ENCODE data around the gene GPHN. TPM values are rescaled to one million over a fixed set of nuclear protein-coding genes. Genes with fewer than 3 reads are reported as not detected.

The GPHN gene
- total RNA-seq, 4 donors from 2014 or later, result 14.4 to 32.7 (median 21.1) TPM

DNA sequence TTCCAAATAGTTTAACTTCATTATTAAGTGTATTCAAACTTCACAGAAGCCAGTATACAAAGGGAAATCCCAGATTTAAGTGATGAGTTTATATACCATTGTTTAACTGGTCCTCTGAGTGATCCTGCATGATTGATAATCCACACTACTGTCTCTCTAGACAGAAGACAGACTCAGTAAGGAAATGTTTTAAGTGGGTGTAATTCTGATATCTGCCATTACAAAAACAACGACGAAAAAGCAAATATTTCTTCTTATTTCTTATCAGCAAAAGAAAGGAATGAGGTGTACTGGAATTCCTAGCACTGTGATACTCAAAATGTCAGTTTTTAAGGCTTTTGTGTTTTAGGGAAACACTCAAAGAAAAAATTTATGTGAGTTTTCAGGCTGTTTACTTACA, 127.5 kb downstream of the GPHN start:
- TF ChIP-seq, protein P1, sequence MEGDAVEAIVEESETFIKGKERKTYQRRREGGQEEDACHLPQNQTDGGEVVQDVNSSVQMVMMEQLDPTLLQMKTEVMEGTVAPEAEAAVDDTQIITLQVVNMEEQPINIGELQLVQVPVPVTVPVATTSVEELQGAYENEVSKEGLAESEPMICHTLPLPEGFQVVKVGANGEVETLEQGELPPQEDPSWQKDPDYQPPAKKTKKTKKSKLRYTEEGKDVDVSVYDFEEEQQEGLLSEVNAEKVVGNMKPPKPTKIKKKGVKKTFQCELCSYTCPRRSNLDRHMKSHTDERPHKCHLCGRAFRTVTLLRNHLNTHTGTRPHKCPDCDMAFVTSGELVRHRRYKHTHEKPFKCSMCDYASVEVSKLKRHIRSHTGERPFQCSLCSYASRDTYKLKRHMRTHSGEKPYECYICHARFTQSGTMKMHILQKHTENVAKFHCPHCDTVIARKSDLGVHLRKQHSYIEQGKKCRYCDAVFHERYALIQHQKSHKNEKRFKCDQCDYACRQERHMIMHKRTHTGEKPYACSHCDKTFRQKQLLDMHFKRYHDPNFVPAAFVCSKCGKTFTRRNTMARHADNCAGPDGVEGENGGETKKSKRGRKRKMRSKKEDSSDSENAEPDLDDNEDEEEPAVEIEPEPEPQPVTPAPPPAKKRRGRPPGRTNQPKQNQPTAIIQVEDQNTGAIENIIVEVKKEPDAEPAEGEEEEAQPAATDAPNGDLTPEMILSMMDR (IDR thresholded peaks at IDR 0.05), result no peak
- TF ChIP-seq POLR2A (IDR thresholded peaks at IDR 0.05), result no peak
- Histone ChIP-seq H3K4me1 (peaks cover 0 to 3% of the 10 kb centered on the region in 2 donors), H3K36me3 (no peaks in the 10 kb centered on the region), H3K27me3 (no peaks in the 10 kb centered on the region), H3K4me3 (replicated peaks in 1 of 3) (no peak overlapping the region), H3K9me3 (no peaks in the 10 kb centered on the region), H3K27ac (no peak overlapping the region)
- DNase-seq, result no peak
- WGBS, 2 donors, result 80 to 87% methylated on average over 2 of the region's 2 CpGs
- intact Hi-C loops (cut with DNase I), result no loop called here

DNA sequence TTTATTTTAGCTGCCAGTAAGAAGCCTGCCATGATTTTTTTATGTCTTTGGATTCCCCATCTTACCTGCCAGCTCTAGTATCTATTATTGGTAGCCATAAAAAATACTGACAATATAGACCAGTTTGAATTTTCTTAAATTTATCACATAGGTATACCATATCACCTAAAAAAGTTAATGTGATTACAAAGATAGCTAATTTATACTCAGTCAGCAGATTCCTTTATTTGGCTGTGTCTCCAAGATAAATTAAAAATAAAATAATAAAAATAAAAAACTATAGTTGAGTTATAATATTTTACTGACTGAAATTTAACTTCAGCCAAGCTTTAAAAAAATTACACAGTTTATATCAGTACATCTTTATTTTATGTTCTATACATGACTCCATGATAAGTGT, 128.3 kb downstream of the GPHN start:
- Histone ChIP-seq H3K4me3 (replicated peaks in 1 of 3) (no peak overlapping the region), H3K27ac (no peak overlapping the region)

DNA sequence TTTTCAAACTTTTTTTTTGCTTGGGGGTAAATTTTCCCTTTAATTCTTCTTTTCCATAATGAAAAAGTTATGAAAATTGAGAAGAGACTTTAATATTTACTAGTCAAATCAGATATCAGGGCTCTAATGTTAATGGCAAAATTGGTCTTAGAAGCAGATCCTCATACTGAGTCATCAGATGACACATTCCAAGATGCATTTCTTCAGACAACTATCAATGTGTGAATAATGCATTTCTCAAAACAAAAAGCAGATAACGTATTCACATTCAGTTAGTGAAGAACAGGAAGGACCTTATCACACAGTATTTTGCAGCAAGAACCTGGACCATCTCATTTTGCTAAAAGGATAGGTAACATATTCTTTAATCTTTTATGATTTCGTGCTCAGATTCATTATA, 130.7 kb downstream of the GPHN start:
- WGBS, 2 donors, result 96 to 99% methylated on average over 2 of the region's 2 CpGs

More for the DNA sequence above, 128.3 kb downstream of the GPHN start:
- Histone ChIP-seq H3K27me3 (no peaks in the 10 kb centered on the region), H3K9me3 (no peaks in the 10 kb centered on the region), H3K36me3 (no peaks in the 10 kb centered on the region), H3K4me1 (peaks cover 0 to 3% of the 10 kb centered on the region in 2 donors)
- intact Hi-C loops (cut with DNase I), result no loop called here
- TF ChIP-seq, protein P1 (IDR thresholded peaks at IDR 0.05), result no peak
- no peak for TF ChIP-seq POLR2A (IDR thresholded peaks at IDR 0.05)
- no peak for DNase-seq

DNA sequence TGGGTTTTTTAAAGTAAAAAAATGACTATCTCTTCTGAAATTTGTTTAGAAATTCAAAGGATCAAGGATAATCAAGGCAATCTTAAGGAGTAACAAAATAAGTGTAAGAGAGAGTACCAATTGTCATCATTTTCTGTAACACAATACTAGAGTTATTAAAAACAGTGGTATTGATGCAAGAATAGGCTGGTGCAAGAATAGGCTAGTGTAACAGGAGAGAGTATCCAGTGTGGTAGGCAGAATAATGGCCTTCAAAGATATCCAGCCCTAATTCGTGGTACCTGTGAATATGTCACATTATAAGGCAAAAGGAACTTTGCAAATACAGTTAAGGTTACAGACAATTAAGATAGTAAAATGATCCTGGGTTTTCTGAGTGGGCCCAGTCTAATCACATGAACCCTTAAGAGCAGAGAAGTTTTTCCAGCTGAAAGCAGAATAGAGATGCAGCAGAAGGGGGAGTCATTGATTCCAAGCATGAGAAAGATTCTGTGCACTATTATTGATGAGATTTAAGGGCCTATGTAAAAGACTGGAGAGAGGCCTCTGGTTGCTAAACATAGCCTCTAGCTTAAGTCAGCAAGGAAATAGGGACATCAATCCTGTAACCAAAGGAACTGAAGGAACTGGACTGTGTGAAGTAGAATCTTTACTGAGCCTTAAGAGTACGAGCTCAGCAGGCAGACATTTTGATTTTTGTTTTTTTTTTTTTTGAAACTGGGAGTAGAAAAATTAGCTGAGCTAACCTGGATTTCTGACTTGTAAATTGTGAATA, 134.1 kb downstream of the GPHN start:
- Histone ChIP-seq H3K36me3 (no peaks in the 10 kb centered on the region), H3K4me3 (replicated peaks in 1 of 3) (no peak overlapping the region), H3K27me3 (no peaks in the 10 kb centered on the region), H3K9me3 (no peaks in the 10 kb centered on the region), H3K27ac (no peak overlapping the region), H3K4me1 (no peaks in the 10 kb centered on the region)
- 85 to 88% methylated on average over 2 of the region's 2 CpGs for WGBS, 2 donors
- TF ChIP-seq, protein P1 (IDR thresholded peaks at IDR 0.05), result no peak
- no peak for TF ChIP-seq POLR2A (IDR thresholded peaks at IDR 0.05)
- intact Hi-C loops (cut with DNase I), result no loop called here
- no peak for DNase-seq

More for the DNA sequence above, 130.7 kb downstream of the GPHN start:
- DNase-seq, result no peak
- Histone ChIP-seq H3K27me3 (no peaks in the 10 kb centered on the region), H3K4me1 (peaks cover 0 to 3% of the 10 kb centered on the region in 2 donors), H3K4me3 (replicated peaks in 1 of 3) (no peak overlapping the region), H3K36me3 (no peaks in the 10 kb centered on the region), H3K9me3 (no peaks in the 10 kb centered on the region), H3K27ac (no peak overlapping the region)
- TF ChIP-seq, protein P1 (IDR thresholded peaks at IDR 0.05), result no peak
- TF ChIP-seq POLR2A (IDR thresholded peaks at IDR 0.05), result no peak
- intact Hi-C loops (cut with DNase I), result no loop called here

DNA sequence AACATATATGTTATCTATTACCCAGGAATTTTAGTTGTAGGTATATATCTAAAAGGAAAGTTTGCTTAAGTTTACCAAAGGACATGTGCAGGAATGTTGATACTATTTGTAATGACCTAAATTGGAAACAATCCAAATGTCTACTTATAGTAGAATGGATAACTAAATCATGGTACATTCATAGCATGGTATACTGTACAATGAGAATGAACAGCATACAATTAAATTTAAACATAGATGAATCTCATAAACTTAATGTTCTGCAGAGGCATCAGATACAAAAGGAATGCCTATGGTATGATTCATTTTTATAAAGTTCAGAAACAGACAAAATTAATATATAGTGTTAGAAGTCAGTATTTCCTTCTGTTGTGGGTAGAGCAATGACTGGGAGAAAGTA, 135.4 kb downstream of the GPHN start:
- no peaks in the 10 kb centered on the region for H3K4me1 ChIP-seq
- intact Hi-C loops (cut with DNase I), result no loop called here
- H3K27me3 ChIP-seq, result no peaks in the 10 kb centered on the region
- no peak overlapping the region for H3K4me3 ChIP-seq (replicated peaks in 1 of 3)
- TF ChIP-seq POLR2A (IDR thresholded peaks at IDR 0.05), result no peak
- TF ChIP-seq, protein P1 (IDR thresholded peaks at IDR 0.05), result no peak
- no peaks in the 10 kb centered on the region for H3K9me3 ChIP-seq
- no peaks in the 10 kb centered on the region for H3K36me3 ChIP-seq
- no peak overlapping the region for H3K27ac ChIP-seq
- no peak for DNase-seq

Measured in thyroid gland (tissue), 4 donors.